Esophagus muscularis mucosa (tissue), 4 donors: ENCODE results near the gene AOX1. TPM values are rescaled to one million over a fixed set of nuclear protein-coding genes. Genes with fewer than 3 reads are reported as not detected.
"Not testable (repeated sequence)": the region's sequence is repeated elsewhere in the genome, so short reads cannot be mapped to it uniquely, and the experiment has no call there.

Source experiments
- DNase-seq: peaks from one replicate; pipeline ENCODE4 v3.0.0-alpha.2; 2017; ENCODE audit errors: extremely low spot score
- H3K27ac ChIP-seq, 4 donors: fragments of 200-600 bp; sonication (generic); replicated peaks in 1 of 4; 1 replicate in 3 of 4; 2 replicates in 1 of 4; pipeline ENCODE4 v1.5.1; 2016 to 2019; ENCODE audit warnings: mild to moderate bottlenecking in 1 of 4
- H3K27me3 ChIP-seq, 4 donors: fragments of 200-600 bp; sonication (generic); one replicate each; pipeline versions ENCODE4 v1.5.1 to v1.6.0; 2016 to 2019
- H3K36me3 ChIP-seq, 4 donors: fragments of 200-600 bp; sonication (generic); one replicate each; pipeline ENCODE4 v1.5.1; 2016 to 2019
- H3K4me1 ChIP-seq, 4 donors: fragments of 200-600 bp; sonication (generic); one replicate each; pipeline ENCODE4 v1.5.1; 2016 to 2019
- H3K4me3 ChIP-seq, 4 donors: fragments of 200-600 bp; sonication (generic); 1 replicate in 2 of 4; 2 replicates in 2 of 4; pipeline ENCODE4 v1.5.1; 2016 to 2019; ENCODE audit warnings: mild to moderate bottlenecking in 4 of 4, moderate library complexity in 1 of 4
- H3K9me3 ChIP-seq, 4 donors: fragments of 200-600 bp; sonication (generic); 1 replicate in 3 of 4; 2 replicates in 1 of 4; pipeline ENCODE4 v1.5.1; 2016 to 2019
- CTCF ChIP-seq, 3 experiments: fragments of 200-600 bp in 2 of 3; fragments of 450-650 bp in 1 of 3; sonication (generic) in 2 of 3; IDR thresholded peaks; one replicate each; pipeline ENCODE4 v1.5.1; 2017 to 2019; ENCODE audit warnings: antibody characterized with exemption in 3 of 3, mild to moderate bottlenecking in 2 of 3, moderate library complexity in 1 of 3
- EP300 ChIP-seq: sonication (generic); formaldehyde crosslinking; IDR thresholded peaks from one replicate; pipeline ENCODE4 v1.6.1; 2017; ENCODE audit warnings: antibody characterized with exemption
- POLR2A ChIP-seq: fragments of 450-650 bp; IDR thresholded peaks from one replicate; pipeline ENCODE4 v1.6.1; 2017; ENCODE audit warnings: antibody characterized with exemption, moderate library complexity, mild to moderate bottlenecking, low read depth
- POLR2AphosphoS5 ChIP-seq, 2 donors: sonication (generic); formaldehyde crosslinking; IDR thresholded peaks; one replicate each; pipeline ENCODE4 v1.6.1; 2017; ENCODE audit warnings: antibody characterized with exemption in 2 of 2
- WGBS: methylation state at CpG from one replicate; pipeline ENCODE4 v1.1.5; 2018; 5-methylcytosine and 5-hydroxymethylcytosine counted together
- intact Hi-C: fragments of 100-400 bp; cut with DNase I; formaldehyde crosslinking; loops from one replicate; pipeline ENCODE4 v1.15.1; 2023
- total RNA-seq, 4 donors: library from RNA; depleted of rRNA; stranded (reverse); fragments of >200 nt; gene quantifications; one replicate each; pipeline versions ENCODE4 v1.1.0 to v1.2.1, GENCODE V29; 2016

Gene AOX1
- total RNA-seq, 4 donors from 2014 or later, result 54.0 to 113 (median 81.9) TPM

- DNase-seq, result no peak
- H3K27ac ChIP-seq, result no peak overlapping the region
- WGBS, result 83% methylated on average over 2 of the region's 2 CpGs
- no peak overlapping the region for H3K4me3 ChIP-seq
- peaks cover 0 to 4% (median 0%) of the 10 kb centered on the region in 4 donors for H3K4me1 ChIP-seq
- H3K27me3 ChIP-seq, result no peaks in the 10 kb centered on the region
- no peaks in the 10 kb centered on the region for H3K9me3 ChIP-seq
- intact Hi-C loops, result no loop called here
- TF ChIP-seq POLR2A (no peak), POLR2AphosphoS5 (IDR thresholded peaks at IDR 0.05) (no peak), CTCF (IDR thresholded peaks at IDR 0.05) (no peak), EP300 (no peak)
- H3K36me3 ChIP-seq, result peaks cover 0 to 36% (median 13%) of the 10 kb centered on the region in 4 donors
Observed at GRCh38 chr2:200624026-200624425, 38.2 kb downstream of the AOX1 start.

GRCh38 chr2:200624658-200625057, 38.8 kb downstream of the AOX1 start:
- intact Hi-C loops, result no loop called here
- H3K4me3 ChIP-seq, result no peak overlapping the region
- TF ChIP-seq EP300, result no peak

GRCh38 chr2:200625282-200625681, 39.5 kb downstream of the AOX1 start:
- H3K4me1 ChIP-seq, result no peaks in the 10 kb centered on the region
- intact Hi-C loops, result no loop called here
- 80% methylated on average over 2 of the region's 2 CpGs for WGBS
- H3K9me3 ChIP-seq, result no peaks in the 10 kb centered on the region
- no peak overlapping the region for H3K4me3 ChIP-seq
- H3K27me3 ChIP-seq, result no peaks in the 10 kb centered on the region
- TF ChIP-seq CTCF (IDR thresholded peaks at IDR 0.05), result no peak
- no peak for TF ChIP-seq EP300
- no peak for TF ChIP-seq POLR2A
- no peak for TF ChIP-seq POLR2AphosphoS5 (IDR thresholded peaks at IDR 0.05)
- no peak for DNase-seq
- H3K36me3 ChIP-seq, result peaks cover 0 to 36% (median 13%) of the 10 kb centered on the region in 4 donors
- H3K27ac ChIP-seq, result no peak overlapping the region

More at GRCh38 chr2:200624658-200625057, 38.8 kb downstream of the AOX1 start:
- Histone ChIP-seq H3K27ac (no peak overlapping the region), H3K9me3 (no peaks in the 10 kb centered on the region), H3K36me3 (peaks cover 0 to 36% (median 13%) of the 10 kb centered on the region in 4 donors), H3K27me3 (no peaks in the 10 kb centered on the region), H3K4me1 (no peaks in the 10 kb centered on the region)
- WGBS, result 81% methylated on average over 3 of the region's 3 CpGs
- DNase-seq, result no peak

GRCh38 chr2:200625958-200626363, 40.1 kb downstream of the AOX1 start:
- peaks cover 0 to 36% (median 13%) of the 10 kb centered on the region in 4 donors for H3K36me3 ChIP-seq
- TF ChIP-seq POLR2AphosphoS5 (IDR thresholded peaks at IDR 0.05), result no peak
- H3K4me1 ChIP-seq, result no peaks in the 10 kb centered on the region
- intact Hi-C loops, result no loop called here
- WGBS, result 52% methylated on average over 2 of the region's 2 CpGs
- H3K27me3 ChIP-seq, result no peaks in the 10 kb centered on the region
- no peaks in the 10 kb centered on the region for H3K9me3 ChIP-seq
- no peak for DNase-seq
- H3K4me3 ChIP-seq, result no peak overlapping the region
- H3K27ac ChIP-seq, result no peak overlapping the region

- TF ChIP-seq POLR2A (no peak), EP300 (no peak), CTCF (IDR thresholded peaks at IDR 0.05) (no peak), POLR2AphosphoS5 (IDR thresholded peaks at IDR 0.05) (no peak)
- Histone ChIP-seq H3K4me1 (no peaks in the 10 kb centered on the region), H3K4me3 (no peak overlapping the region), H3K27me3 (no peaks in the 10 kb centered on the region), H3K36me3 (peaks cover 0 to 35% (median 13%) of the 10 kb centered on the region in 4 donors), H3K9me3 (no peaks in the 10 kb centered on the region), H3K27ac (no peak overlapping the region)
- WGBS, result 75% methylated on average over 4 of the region's 4 CpGs
- intact Hi-C loops, result no loop called here
- no peak for DNase-seq
Observed at GRCh38 chr2:200627110-200627770, 41.4 kb downstream of the AOX1 start.

GRCh38 chr2:200628461-200628860, 42.6 kb downstream of the AOX1 start:
- intact Hi-C loops, H3K27ac ChIP-seq, H3K4me1 ChIP-seq, H3K27me3 ChIP-seq, DNase-seq, H3K9me3 ChIP-seq, H3K4me3 ChIP-seq: not testable (repeated sequence)
- peaks cover 0 to 33% (median 11%) of the 10 kb centered on the region in 4 donors for H3K36me3 ChIP-seq
- 91% methylated on average over 4 of the region's 4 CpGs for WGBS
